ENCODE measurements around the gene MMP24OS. TPM values are rescaled to one million over a fixed set of nuclear protein-coding genes. Genes with fewer than 3 reads are reported as not detected.
"Not testable (repeated sequence)": the region's sequence is repeated elsewhere in the genome, so short reads cannot be mapped to it uniquely, and the experiment has no call there.

The MMP24OS gene
- total RNA-seq, 1 donor from 2014 or later, result 17.5 TPM

DNA sequence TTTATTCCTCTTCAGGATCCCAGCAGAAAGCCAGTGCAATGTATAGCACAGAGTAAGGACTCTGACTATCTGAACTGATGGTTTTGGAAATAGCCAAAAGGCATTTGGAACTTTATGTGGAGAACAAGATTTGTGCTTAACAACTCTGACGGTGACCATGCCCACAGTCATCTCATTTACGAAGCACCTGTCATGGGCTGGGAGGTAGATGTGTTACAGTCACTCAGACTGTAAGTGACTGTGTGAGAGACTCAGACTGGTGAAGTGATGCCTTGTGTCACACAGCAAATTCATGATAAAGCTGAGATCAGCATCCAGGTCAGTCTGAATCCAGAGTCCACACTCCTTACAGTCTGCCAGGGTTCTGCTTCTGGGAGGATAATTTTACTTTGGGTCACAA, 38.2 kb upstream of the MMP24OS start:
- no peak for DNase-seq (ENCODE audit: low read depth)
- H3K27me3 ChIP-seq (ENCODE audit: control insufficient read depth, insufficient read depth, low read length), result no peaks in the 10 kb centered on the region
- TF ChIP-seq CTCF (IDR thresholded peaks at IDR 0.05; ENCODE audit: insufficient read depth, low read length, poor library complexity, severe bottlenecking), result no peak
- H3K36me3 ChIP-seq (ENCODE audit: control insufficient read depth, insufficient read depth, low read length), result no peaks in the 10 kb centered on the region
- H3K4me3 ChIP-seq (ENCODE audit: low read depth, low read length), result no peak overlapping the region

- DNase-seq (ENCODE audit: low read depth); H3K4me3 ChIP-seq (ENCODE audit: low read depth, low read length); H3K36me3 ChIP-seq (ENCODE audit: control insufficient read depth, insufficient read depth, low read length); H3K27me3 ChIP-seq (ENCODE audit: control insufficient read depth, insufficient read depth, low read length): not testable (repeated sequence)
These were observed 37.7 kb upstream of the MMP24OS start for GRCh38 chr20:35315632-35316020.

GRCh38 chr20:35314816-35315631, 37.1 kb upstream of the MMP24OS start:
- Histone ChIP-seq H3K36me3 (ENCODE audit: control insufficient read depth, insufficient read depth, low read length) (no peaks in the 10 kb centered on the region), H3K4me3 (ENCODE audit: low read depth, low read length) (no peak overlapping the region), H3K27me3 (ENCODE audit: control insufficient read depth, insufficient read depth, low read length) (no peaks in the 10 kb centered on the region)
- TF ChIP-seq CTCF (IDR thresholded peaks at IDR 0.05; ENCODE audit: insufficient read depth, low read length, poor library complexity, severe bottlenecking), result no peak
- DNase-seq (ENCODE audit: low read depth), result no peak

DNA sequence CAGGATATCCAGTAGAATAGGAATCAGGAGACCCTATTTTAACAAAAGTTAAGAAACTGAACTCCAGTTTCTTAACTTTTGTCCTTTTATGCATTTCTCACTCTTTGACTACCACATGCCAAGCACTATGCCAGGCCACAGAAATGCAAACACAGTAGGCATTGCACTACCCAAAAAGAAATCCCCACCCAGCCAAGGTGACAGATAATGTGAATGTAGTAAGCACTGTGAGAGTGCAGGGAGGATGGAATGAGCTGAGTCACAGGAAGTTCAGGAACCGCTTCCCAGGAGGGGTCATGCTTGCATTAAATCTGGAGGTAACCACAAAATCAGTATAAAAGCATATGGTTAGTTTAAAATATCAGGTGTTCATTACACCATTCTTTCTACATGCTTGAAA, 34.4 kb upstream of the MMP24OS start:
- Histone ChIP-seq H3K4me3 (ENCODE audit: low read depth, low read length) (no peak overlapping the region), H3K36me3 (ENCODE audit: control insufficient read depth, insufficient read depth, low read length) (no peaks in the 10 kb centered on the region), H3K27me3 (ENCODE audit: control insufficient read depth, insufficient read depth, low read length) (no peaks in the 10 kb centered on the region)
- no peak for TF ChIP-seq CTCF (IDR thresholded peaks at IDR 0.05; ENCODE audit: insufficient read depth, low read length, poor library complexity, severe bottlenecking)
- peak; percentile 81 for DNase-seq (ENCODE audit: low read depth)

DNA sequence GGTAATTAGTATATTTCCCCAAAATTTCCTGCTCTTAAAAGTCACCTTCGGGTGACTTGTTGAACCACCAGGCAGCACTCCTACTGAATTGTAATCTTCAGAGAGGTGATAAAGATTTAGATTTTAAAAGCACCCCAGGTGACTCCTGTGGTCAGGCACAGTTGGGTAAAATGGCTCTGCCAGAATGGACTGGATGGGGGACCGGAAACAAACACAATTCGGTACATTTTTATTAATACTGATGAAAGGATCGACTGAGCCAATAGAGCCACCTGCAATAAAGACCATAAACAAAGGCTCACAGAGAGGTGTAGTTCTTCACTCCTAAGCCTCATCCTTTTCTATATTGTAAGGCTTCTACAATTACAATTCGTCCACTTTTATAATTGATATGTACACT, 33.9 kb upstream of the MMP24OS start:
- Histone ChIP-seq H3K36me3 (ENCODE audit: control insufficient read depth, insufficient read depth, low read length) (no peaks in the 10 kb centered on the region), H3K4me3 (ENCODE audit: low read depth, low read length) (no peak overlapping the region), H3K27me3 (ENCODE audit: control insufficient read depth, insufficient read depth, low read length) (no peaks in the 10 kb centered on the region)
- no peak for TF ChIP-seq CTCF (IDR thresholded peaks at IDR 0.05; ENCODE audit: insufficient read depth, low read length, poor library complexity, severe bottlenecking)
- DNase-seq (ENCODE audit: low read depth), result no peak

DNA sequence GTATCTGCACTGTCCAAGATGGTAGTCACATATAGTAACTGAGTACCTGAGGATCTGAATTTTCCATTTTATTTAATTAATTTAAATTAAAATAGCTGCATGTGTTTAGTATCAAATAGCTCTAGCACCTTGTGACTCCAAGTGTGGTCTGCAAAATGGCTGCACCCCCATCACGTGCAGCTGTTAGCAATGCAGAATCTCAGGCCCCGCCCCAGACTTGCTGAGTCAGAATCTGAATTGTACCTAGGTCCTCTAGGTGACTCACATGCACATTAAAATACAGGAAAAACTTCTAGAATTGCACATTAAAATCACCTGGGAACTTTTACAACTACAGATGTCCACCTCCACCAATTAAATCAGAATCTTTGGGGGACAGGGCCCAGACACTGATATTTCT, 33.5 kb upstream of the MMP24OS start:
- TF ChIP-seq CTCF (IDR thresholded peaks at IDR 0.05; ENCODE audit: insufficient read depth, low read length, poor library complexity, severe bottlenecking), result no peak
- H3K36me3 ChIP-seq (ENCODE audit: control insufficient read depth, insufficient read depth, low read length), result no peaks in the 10 kb centered on the region
- H3K4me3 ChIP-seq (ENCODE audit: low read depth, low read length), result no peak overlapping the region
- H3K27me3 ChIP-seq (ENCODE audit: control insufficient read depth, insufficient read depth, low read length), result no peaks in the 10 kb centered on the region
- peak; percentile 73 for DNase-seq (ENCODE audit: low read depth)
